Measurements from ENCODE around the gene PREX1. TPM values are rescaled to one million over a fixed set of nuclear protein-coding genes. Genes with fewer than 3 reads are reported as not detected.

Gene PREX1
- polyA plus RNA-seq, 1 donor (not counting 4 experiments of a cell fraction or from before 2014, with no cell fraction given) = 0.22 TPM

- no peaks in the 10 kb centered on the region for H3K79me2 ChIP-seq (ENCODE audit: control insufficient read depth, insufficient read depth, low read length)
- H4K20me1 ChIP-seq (ENCODE audit: control insufficient read depth, extremely low read depth, insufficient read depth, low read length) = no peaks in the 10 kb centered on the region
- dilution Hi-C loops (cut with MboI; ENCODE audit: extremely low pct_ligation_motif_present, low sequenced_read_pairs) = no loop called here
- H3K4me2 ChIP-seq (ENCODE audit: control insufficient read depth, extremely low read depth, insufficient read depth, low read depth, low read length) = no peak overlapping the region
- TF ChIP-seq EZH2 (IDR thresholded peaks at IDR 0.05; ENCODE audit: low read length) (no peak), CTCF (optimal IDR thresholded peaks at IDR 0.05 in 1 of 3, IDR thresholded peaks at IDR 0.05 in 1 of 3, conservative IDR thresholded peaks at IDR 0.05 in 1 of 3; ENCODE audit: extremely low read depth in 1 of 3, insufficient read depth in 2 of 3, low read length in 3 of 3) (no peak)
- DNase-seq (ENCODE audit: low read depth, low spot score) (no peak), FAIRE-seq (no peak)
- H3K9ac ChIP-seq (ENCODE audit: control insufficient read depth, extremely low read depth, insufficient read depth, low read length) = no peak overlapping the region
- H3K4me3 ChIP-seq (ENCODE audit: control insufficient read depth in 2 of 3, extremely low read depth in 1 of 3, insufficient read depth in 2 of 3, low read depth in 1 of 3, low read length in 3 of 3) = no peak overlapping the region
- H3K36me3 ChIP-seq (ENCODE audit: control insufficient read depth in 2 of 2, extremely low read depth in 1 of 2, insufficient read depth in 2 of 2, low read length in 2 of 2) = no peaks in the 10 kb centered on the region
- H3K27me3 ChIP-seq (ENCODE audit: control insufficient read depth, extremely low read depth, insufficient read depth, low read length) = peaks cover 19% of the 10 kb centered on the region
- H3K27ac ChIP-seq (ENCODE audit: control insufficient read depth, insufficient read depth, low read length) = no peak overlapping the region
- H2AFZ ChIP-seq (ENCODE audit: control insufficient read depth, low read length) = no peak overlapping the region
- H3K9me1 ChIP-seq (ENCODE audit: control insufficient read depth, extremely low read depth, insufficient read depth, low read length) = no peaks in the 10 kb centered on the region
- no peaks in the 10 kb centered on the region for H3K9me3 ChIP-seq (ENCODE audit: control insufficient read depth, low read depth, low read length)
- H3K4me1 ChIP-seq (ENCODE audit: control insufficient read depth, extremely low read depth, insufficient read depth, low read length) = no peaks in the 10 kb centered on the region
These were observed 61.6 kb downstream of the PREX1 start for GRCh38 chr20:48766205-48766604.

DNA sequence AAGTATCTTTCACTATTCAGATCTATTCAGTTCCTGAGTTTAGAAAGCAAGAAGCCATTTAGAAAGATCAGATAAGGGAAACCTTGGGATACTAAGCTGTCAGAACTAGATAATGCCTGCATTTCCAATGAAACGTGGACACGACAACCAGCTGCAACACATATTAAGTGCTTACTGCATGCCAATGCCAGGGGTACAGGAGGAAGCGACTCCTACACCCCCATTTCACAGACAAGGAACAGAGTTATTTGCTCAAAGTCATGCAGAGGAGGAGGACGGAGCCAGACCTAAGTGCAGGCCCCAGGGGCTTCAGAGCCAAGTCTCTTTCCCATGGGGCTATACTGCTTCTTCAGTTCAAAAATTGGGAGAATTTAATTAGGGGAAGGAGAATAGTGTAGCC, 62.4 kb downstream of the PREX1 start:
- no peaks in the 10 kb centered on the region for H3K36me3 ChIP-seq (ENCODE audit: control insufficient read depth in 2 of 2, extremely low read depth in 1 of 2, insufficient read depth in 2 of 2, low read length in 2 of 2)
- no peak overlapping the region for H3K4me2 ChIP-seq (ENCODE audit: control insufficient read depth, extremely low read depth, insufficient read depth, low read depth, low read length)
- no peak for DNase-seq (ENCODE audit: low read depth, low spot score)
- no peaks in the 10 kb centered on the region for H3K79me2 ChIP-seq (ENCODE audit: control insufficient read depth, insufficient read depth, low read length)
- no peaks in the 10 kb centered on the region for H3K9me3 ChIP-seq (ENCODE audit: control insufficient read depth, low read depth, low read length)
- H3K27me3 ChIP-seq (ENCODE audit: control insufficient read depth, extremely low read depth, insufficient read depth, low read length) = peaks cover 14% of the 10 kb centered on the region
- no peaks in the 10 kb centered on the region for H3K4me1 ChIP-seq (ENCODE audit: control insufficient read depth, extremely low read depth, insufficient read depth, low read length)
- no peak overlapping the region for H2AFZ ChIP-seq (ENCODE audit: control insufficient read depth, low read length)
- dilution Hi-C loops (cut with MboI; ENCODE audit: extremely low pct_ligation_motif_present, low sequenced_read_pairs) = no loop called here
- FAIRE-seq = no peak
- H3K4me3 ChIP-seq (ENCODE audit: control insufficient read depth in 2 of 3, extremely low read depth in 1 of 3, insufficient read depth in 2 of 3, low read depth in 1 of 3, low read length in 3 of 3) = no peak overlapping the region
- TF ChIP-seq CTCF (optimal IDR thresholded peaks at IDR 0.05 in 1 of 3, IDR thresholded peaks at IDR 0.05 in 1 of 3, conservative IDR thresholded peaks at IDR 0.05 in 1 of 3; ENCODE audit: extremely low read depth in 1 of 3, insufficient read depth in 2 of 3, low read length in 3 of 3) (no peak), EZH2 (IDR thresholded peaks at IDR 0.05; ENCODE audit: low read length) (no peak)
- H3K9me1 ChIP-seq (ENCODE audit: control insufficient read depth, extremely low read depth, insufficient read depth, low read length) = no peaks in the 10 kb centered on the region
- H3K9ac ChIP-seq (ENCODE audit: control insufficient read depth, extremely low read depth, insufficient read depth, low read length) = no peak overlapping the region
- H4K20me1 ChIP-seq (ENCODE audit: control insufficient read depth, extremely low read depth, insufficient read depth, low read length) = no peaks in the 10 kb centered on the region
- H3K27ac ChIP-seq (ENCODE audit: control insufficient read depth, insufficient read depth, low read length) = no peak overlapping the region
